K562 (cell line): Measurements from ENCODE around the gene DLGAP3.

ENCODE experiments used
- KLF16 ChIP-seq: IDR thresholded peaks from 2 replicates; pipeline ENCODE4 v1.6.1; 2016; ENCODE audit warnings: antibody characterized with exemption
- SRSF9 ChIP-seq: fragments of 200-400 bp; formaldehyde crosslinking; IDR thresholded peaks from 2 replicates; pipeline ENCODE4 v1.6.1; 2017; ENCODE audit warnings: low read depth, low read length, borderline replicate concordance
- ZC3H8 ChIP-seq: fragments of 450-650 bp; IDR thresholded peaks from 2 replicates; pipeline ENCODE4 v1.6.1; 2017
- ZNF174 ChIP-seq: fragments of 250-450 bp; sonication (Bioruptor Pico); IDR thresholded peaks from 2 replicates; pipeline ENCODE4 v1.4.0; 2020; ENCODE audit warnings: mild to moderate bottlenecking
- TF ChIP-seq, protein P1 (sequence below), 2 experiments: fragments of 450-650 bp; formaldehyde crosslinking in 1 of 2; IDR thresholded peaks; 2 replicates each; pipeline versions ENCODE4 v1.4.0 to v1.6.1; 2014 to 2020; ENCODE audit warnings: mild to moderate bottlenecking in 2 of 2, borderline replicate concordance in 1 of 2, low read depth in 1 of 2
- TF ChIP-seq, protein P2 (sequence below), 3 experiments: IDR thresholded peaks in 2 of 3; conservative IDR thresholded peaks in 1 of 3; 2 replicates each; pipeline ENCODE4 v1.5.1; 2011 to 2012; ENCODE audit warnings: low read length in 3 of 3, mild to moderate bottlenecking in 3 of 3, control low read depth in 2 of 3, improper control_type of control experiment in 1 of 3, inconsistent platforms in 1 of 3, low read depth in 1 of 3, mixed read lengths in 1 of 3, moderate library complexity in 1 of 3; ENCODE audit not compliant: insufficient read depth in 2 of 3

DNA sequence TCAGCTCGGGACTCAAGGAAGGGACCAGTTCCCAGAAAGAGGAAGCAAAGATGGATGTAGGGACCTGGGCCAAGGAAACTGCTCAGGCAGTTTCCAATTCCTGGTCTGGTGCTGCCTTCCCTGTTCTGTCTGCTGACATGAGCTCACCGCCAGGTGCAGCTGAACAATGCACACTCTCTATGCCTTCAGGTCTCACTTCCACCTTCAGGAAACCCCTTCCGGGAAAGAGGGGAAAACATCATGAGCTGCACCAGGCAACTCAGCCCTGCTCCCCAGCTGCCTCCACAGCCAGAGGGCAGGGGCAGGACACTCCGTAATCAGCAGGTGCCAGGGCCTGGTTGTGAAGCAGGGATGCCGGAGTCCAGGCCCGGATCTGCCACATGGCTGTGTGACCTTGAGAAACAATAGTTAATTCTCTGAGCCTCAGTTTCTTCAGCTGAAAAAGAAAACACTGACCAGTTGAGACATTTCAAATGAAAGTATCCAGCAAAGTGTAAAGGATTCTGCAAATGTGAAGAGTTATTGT, 97.7 kb downstream of the DLGAP3 start:
- TF ChIP-seq KLF16 (no peak), ZC3H8 (no peak), ZNF174 (CRISPR knock-in tag) (no peak), SRSF9 (no peak)
- TF ChIP-seq, protein P1, sequence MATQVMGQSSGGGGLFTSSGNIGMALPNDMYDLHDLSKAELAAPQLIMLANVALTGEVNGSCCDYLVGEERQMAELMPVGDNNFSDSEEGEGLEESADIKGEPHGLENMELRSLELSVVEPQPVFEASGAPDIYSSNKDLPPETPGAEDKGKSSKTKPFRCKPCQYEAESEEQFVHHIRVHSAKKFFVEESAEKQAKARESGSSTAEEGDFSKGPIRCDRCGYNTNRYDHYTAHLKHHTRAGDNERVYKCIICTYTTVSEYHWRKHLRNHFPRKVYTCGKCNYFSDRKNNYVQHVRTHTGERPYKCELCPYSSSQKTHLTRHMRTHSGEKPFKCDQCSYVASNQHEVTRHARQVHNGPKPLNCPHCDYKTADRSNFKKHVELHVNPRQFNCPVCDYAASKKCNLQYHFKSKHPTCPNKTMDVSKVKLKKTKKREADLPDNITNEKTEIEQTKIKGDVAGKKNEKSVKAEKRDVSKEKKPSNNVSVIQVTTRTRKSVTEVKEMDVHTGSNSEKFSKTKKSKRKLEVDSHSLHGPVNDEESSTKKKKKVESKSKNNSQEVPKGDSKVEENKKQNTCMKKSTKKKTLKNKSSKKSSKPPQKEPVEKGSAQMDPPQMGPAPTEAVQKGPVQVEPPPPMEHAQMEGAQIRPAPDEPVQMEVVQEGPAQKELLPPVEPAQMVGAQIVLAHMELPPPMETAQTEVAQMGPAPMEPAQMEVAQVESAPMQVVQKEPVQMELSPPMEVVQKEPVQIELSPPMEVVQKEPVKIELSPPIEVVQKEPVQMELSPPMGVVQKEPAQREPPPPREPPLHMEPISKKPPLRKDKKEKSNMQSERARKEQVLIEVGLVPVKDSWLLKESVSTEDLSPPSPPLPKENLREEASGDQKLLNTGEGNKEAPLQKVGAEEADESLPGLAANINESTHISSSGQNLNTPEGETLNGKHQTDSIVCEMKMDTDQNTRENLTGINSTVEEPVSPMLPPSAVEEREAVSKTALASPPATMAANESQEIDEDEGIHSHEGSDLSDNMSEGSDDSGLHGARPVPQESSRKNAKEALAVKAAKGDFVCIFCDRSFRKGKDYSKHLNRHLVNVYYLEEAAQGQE (IDR thresholded peaks at IDR 0.05; ENCODE audit: borderline replicate concordance) = no peak
- TF ChIP-seq, protein P1 (CRISPR knock-in tag; IDR thresholded peaks at IDR 0.05; ENCODE audit: low read depth) = no peak
- TF ChIP-seq, protein P2, sequence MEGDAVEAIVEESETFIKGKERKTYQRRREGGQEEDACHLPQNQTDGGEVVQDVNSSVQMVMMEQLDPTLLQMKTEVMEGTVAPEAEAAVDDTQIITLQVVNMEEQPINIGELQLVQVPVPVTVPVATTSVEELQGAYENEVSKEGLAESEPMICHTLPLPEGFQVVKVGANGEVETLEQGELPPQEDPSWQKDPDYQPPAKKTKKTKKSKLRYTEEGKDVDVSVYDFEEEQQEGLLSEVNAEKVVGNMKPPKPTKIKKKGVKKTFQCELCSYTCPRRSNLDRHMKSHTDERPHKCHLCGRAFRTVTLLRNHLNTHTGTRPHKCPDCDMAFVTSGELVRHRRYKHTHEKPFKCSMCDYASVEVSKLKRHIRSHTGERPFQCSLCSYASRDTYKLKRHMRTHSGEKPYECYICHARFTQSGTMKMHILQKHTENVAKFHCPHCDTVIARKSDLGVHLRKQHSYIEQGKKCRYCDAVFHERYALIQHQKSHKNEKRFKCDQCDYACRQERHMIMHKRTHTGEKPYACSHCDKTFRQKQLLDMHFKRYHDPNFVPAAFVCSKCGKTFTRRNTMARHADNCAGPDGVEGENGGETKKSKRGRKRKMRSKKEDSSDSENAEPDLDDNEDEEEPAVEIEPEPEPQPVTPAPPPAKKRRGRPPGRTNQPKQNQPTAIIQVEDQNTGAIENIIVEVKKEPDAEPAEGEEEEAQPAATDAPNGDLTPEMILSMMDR (IDR thresholded peaks at IDR 0.05 in 2 of 3, conservative IDR thresholded peaks at IDR 0.05 in 1 of 3; ENCODE audit: insufficient read depth in 2 of 3, low read depth in 1 of 3, low read length in 3 of 3) = no peak
